Gastrocnemius medialis (tissue), 4 donors: ENCODE data around the gene IL1RL1.

Experiments
- CTCF ChIP-seq, 5 experiments: fragments of 450-650 bp in 3 of 5; fragments of 200-600 bp in 2 of 5; sonication (generic) in 2 of 5; IDR thresholded peaks in 4 of 5; conservative IDR thresholded peaks in 1 of 5; 1 replicate in 4 of 5; 2 replicates in 1 of 5; pipeline ENCODE4 v1.5.1; 2016 to 2019; ENCODE audit warnings: antibody characterized with exemption in 5 of 5, mild to moderate bottlenecking in 3 of 5, moderate library complexity in 3 of 5
- POLR2A ChIP-seq, 2 donors: fragments of 450-650 bp; IDR thresholded peaks; one replicate each; pipeline ENCODE4 v1.6.1; 2017; ENCODE audit warnings: antibody characterized with exemption in 2 of 2, mild to moderate bottlenecking in 2 of 2, moderate library complexity in 2 of 2

- no peak for TF ChIP-seq POLR2A (IDR thresholded peaks at IDR 0.05)
- TF ChIP-seq CTCF (IDR thresholded peaks at IDR 0.05 in 4 of 5, conservative IDR thresholded peaks at IDR 0.05 in 1 of 5): no peak
These were observed 27.4 kb upstream of the IL1RL1 start for GRCh38 chr2:102283996-102284395.
